ENCODE measurements around the gene TAGLN3.

The TAGLN3 gene

DNA sequence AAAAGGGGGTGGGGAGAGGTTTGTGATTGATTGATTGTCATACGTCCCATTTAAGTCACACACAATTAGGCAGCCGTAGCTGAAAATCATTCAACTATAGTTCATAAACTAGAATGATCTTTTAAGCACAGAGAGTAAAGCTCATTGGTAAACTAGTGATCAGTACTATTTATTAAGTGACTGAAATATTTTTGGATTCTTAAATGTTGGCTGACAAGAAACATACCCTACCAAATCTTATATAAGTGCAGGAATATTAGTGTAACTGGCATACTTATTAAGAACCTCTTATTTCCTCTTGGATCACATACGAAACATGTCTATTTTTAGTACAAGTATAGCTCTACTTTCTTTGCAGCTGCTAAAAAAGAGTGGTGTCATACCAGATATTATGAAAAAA lies 28.3 kb upstream of the TAGLN3 start:
- no peaks in the 10 kb centered on the region for H3K9me2 ChIP-seq (replicated peaks; ENCODE audit: insufficient read depth, low read length)
- no peaks in the 10 kb centered on the region for H3K36me3 ChIP-seq (ENCODE audit: low read length)
- TF ChIP-seq, protein P1, sequence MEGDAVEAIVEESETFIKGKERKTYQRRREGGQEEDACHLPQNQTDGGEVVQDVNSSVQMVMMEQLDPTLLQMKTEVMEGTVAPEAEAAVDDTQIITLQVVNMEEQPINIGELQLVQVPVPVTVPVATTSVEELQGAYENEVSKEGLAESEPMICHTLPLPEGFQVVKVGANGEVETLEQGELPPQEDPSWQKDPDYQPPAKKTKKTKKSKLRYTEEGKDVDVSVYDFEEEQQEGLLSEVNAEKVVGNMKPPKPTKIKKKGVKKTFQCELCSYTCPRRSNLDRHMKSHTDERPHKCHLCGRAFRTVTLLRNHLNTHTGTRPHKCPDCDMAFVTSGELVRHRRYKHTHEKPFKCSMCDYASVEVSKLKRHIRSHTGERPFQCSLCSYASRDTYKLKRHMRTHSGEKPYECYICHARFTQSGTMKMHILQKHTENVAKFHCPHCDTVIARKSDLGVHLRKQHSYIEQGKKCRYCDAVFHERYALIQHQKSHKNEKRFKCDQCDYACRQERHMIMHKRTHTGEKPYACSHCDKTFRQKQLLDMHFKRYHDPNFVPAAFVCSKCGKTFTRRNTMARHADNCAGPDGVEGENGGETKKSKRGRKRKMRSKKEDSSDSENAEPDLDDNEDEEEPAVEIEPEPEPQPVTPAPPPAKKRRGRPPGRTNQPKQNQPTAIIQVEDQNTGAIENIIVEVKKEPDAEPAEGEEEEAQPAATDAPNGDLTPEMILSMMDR (IDR thresholded peaks at IDR 0.05; ENCODE audit: insufficient read depth, low read length, poor library complexity, severe bottlenecking) = no peak
- TF ChIP-seq EZH2phosphoT487 (conservative IDR thresholded peaks at IDR 0.05; ENCODE audit: low read length) = no peak
- H3K4me3 ChIP-seq (ENCODE audit: insufficient read depth, low read length, poor library complexity, severe bottlenecking) = no peak overlapping the region
- H3K79me2 ChIP-seq (ENCODE audit: insufficient read depth, low read length) = no peaks in the 10 kb centered on the region
- no peaks in the 10 kb centered on the region for H3K27me3 ChIP-seq (ENCODE audit: low read length)
- no peaks in the 10 kb centered on the region for H3K9me3 ChIP-seq (ENCODE audit: insufficient read depth, low read length)
- no peak overlapping the region for H2AFZ ChIP-seq (ENCODE audit: low read depth, low read length, severe bottlenecking)
- no peak overlapping the region for H3K4me2 ChIP-seq (ENCODE audit: low read depth, low read length, poor library complexity, severe bottlenecking)
- no peak overlapping the region for H3K9ac ChIP-seq (ENCODE audit: low read length)
- no peaks in the 10 kb centered on the region for H3F3A ChIP-seq (ENCODE audit: insufficient read depth)
- H3K27ac ChIP-seq (ENCODE audit: low read depth, low read length) = no peak overlapping the region
- H4K20me1 ChIP-seq (ENCODE audit: low read depth, low read length) = no peaks in the 10 kb centered on the region

DNA sequence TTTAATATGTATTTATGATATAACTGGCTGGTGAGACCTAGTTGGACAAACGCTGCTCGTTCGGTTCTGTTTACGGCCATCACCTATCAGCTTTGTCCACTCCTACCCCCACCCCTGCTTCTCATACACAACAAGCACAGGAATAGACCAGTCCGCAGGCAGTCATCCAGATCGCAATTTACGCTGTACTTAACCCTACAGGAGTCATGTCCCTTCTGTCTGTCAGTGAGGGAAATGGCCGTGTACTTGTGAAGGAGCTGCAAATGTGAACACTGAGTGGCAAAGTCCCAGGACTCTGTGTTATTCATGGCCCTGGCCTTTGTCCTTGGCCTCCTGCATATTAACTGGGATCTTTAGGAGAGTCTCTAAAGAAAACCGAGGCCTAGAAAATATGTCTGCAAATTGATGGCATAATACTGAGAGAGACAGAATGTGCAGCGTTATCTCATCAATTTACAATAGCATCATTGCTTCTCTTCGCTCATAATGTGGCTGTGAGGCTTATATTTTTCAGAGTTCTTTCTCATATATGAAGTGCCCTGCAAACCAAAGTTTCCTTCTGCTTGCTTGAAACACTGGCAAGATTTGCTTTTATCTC lies 27.1 kb upstream of the TAGLN3 start:
- H3K9ac ChIP-seq (ENCODE audit: low read length) = no peak overlapping the region
- no peak overlapping the region for H3K27ac ChIP-seq (ENCODE audit: low read depth, low read length)
- H3K4me3 ChIP-seq (ENCODE audit: insufficient read depth, low read length, poor library complexity, severe bottlenecking) = no peak overlapping the region
- TF ChIP-seq EZH2phosphoT487 (conservative IDR thresholded peaks at IDR 0.05; ENCODE audit: low read length) = no peak
- TF ChIP-seq, protein P1 (IDR thresholded peaks at IDR 0.05; ENCODE audit: insufficient read depth, low read length, poor library complexity, severe bottlenecking) = no peak
- H3K4me2 ChIP-seq (ENCODE audit: low read depth, low read length, poor library complexity, severe bottlenecking) = no peak overlapping the region
- no peaks in the 10 kb centered on the region for H3K27me3 ChIP-seq (ENCODE audit: low read length)
- H3K36me3 ChIP-seq (ENCODE audit: low read length) = no peaks in the 10 kb centered on the region
- H3K9me2 ChIP-seq (replicated peaks; ENCODE audit: insufficient read depth, low read length) = no peaks in the 10 kb centered on the region
- no peaks in the 10 kb centered on the region for H4K20me1 ChIP-seq (ENCODE audit: low read depth, low read length)
- no peaks in the 10 kb centered on the region for H3K79me2 ChIP-seq (ENCODE audit: insufficient read depth, low read length)
- no peak overlapping the region for H2AFZ ChIP-seq (ENCODE audit: low read depth, low read length, severe bottlenecking)
- H3K9me3 ChIP-seq (ENCODE audit: insufficient read depth, low read length) = no peaks in the 10 kb centered on the region
- H3F3A ChIP-seq (ENCODE audit: insufficient read depth) = no peaks in the 10 kb centered on the region

DNA sequence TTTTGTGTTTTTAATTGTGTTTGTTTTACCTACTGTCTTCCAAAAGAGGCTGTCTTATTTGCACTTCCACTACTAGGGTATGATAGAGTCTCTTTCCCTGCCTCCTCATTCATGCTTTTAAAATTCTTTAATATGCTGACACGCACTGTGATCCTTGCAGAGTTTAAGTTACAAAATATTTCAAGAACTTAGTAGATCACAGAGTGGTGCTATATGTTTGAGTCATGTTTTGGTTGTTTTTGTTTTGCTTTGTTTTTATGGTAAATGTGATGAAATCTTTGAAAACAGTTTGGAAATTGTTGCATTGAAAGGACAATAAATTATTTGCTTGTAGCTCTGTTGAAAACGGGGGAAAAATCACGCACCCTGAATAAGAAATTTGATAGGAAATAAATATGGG lies 25.8 kb upstream of the TAGLN3 start:
- Histone ChIP-seq H2AFZ (ENCODE audit: low read depth, low read length, severe bottlenecking) (no peak overlapping the region), H3K4me2 (ENCODE audit: low read depth, low read length, poor library complexity, severe bottlenecking) (no peak overlapping the region), H4K20me1 (ENCODE audit: low read depth, low read length) (no peaks in the 10 kb centered on the region)

More for the DNA sequence above, 25.8 kb upstream of the TAGLN3 start:
- TF ChIP-seq, protein P1 (IDR thresholded peaks at IDR 0.05; ENCODE audit: insufficient read depth, low read length, poor library complexity, severe bottlenecking) = no peak
- TF ChIP-seq EZH2phosphoT487 (conservative IDR thresholded peaks at IDR 0.05; ENCODE audit: low read length) = no peak
- no peaks in the 10 kb centered on the region for H3K9me2 ChIP-seq (replicated peaks; ENCODE audit: insufficient read depth, low read length)
- H3K36me3 ChIP-seq (ENCODE audit: low read length) = no peaks in the 10 kb centered on the region
- H3K9me3 ChIP-seq (ENCODE audit: insufficient read depth, low read length) = no peaks in the 10 kb centered on the region
- H3K9ac ChIP-seq (ENCODE audit: low read length) = no peak overlapping the region
- no peak overlapping the region for H3K27ac ChIP-seq (ENCODE audit: low read depth, low read length)
- no peaks in the 10 kb centered on the region for H3K27me3 ChIP-seq (ENCODE audit: low read length)
- no peaks in the 10 kb centered on the region for H3F3A ChIP-seq (ENCODE audit: insufficient read depth)
- no peak overlapping the region for H3K4me3 ChIP-seq (ENCODE audit: insufficient read depth, low read length, poor library complexity, severe bottlenecking)
- H3K79me2 ChIP-seq (ENCODE audit: insufficient read depth, low read length) = no peaks in the 10 kb centered on the region

All from SU-DHL-6 (cell line).